Measurements from ENCODE around the gene ASGR1. TPM values are rescaled to one million over a fixed set of nuclear protein-coding genes. Genes with fewer than 3 reads are reported as not detected.
"Not testable (repeated sequence)": the region's sequence is repeated elsewhere in the genome, so short reads cannot be mapped to it uniquely, and the experiment has no call there.

Gene ASGR1
- polyA plus RNA-seq, 3 donors: 82.0 to 126 (median 114) TPM

- intact Hi-C loops (cut with micrococcal nuclease): no loop called here
- Histone ChIP-seq H3K27me3 (ENCODE audit: control insufficient read depth in 2 of 2, insufficient read depth in 2 of 2, low read length in 2 of 2) (peaks cover 0 to 3% of the 10 kb centered on the region in 2 donors), H2AFZ (ENCODE audit: insufficient read depth, low read depth, low read length, poor library complexity, severe bottlenecking) (no peak overlapping the region), H3K9me3 (replicated peaks in 1 of 2; ENCODE audit: control insufficient read depth in 1 of 2, insufficient read depth in 1 of 2, low read length in 2 of 2) (no peaks in the 10 kb centered on the region), H3K9ac (ENCODE audit: insufficient read depth, low read length, poor library complexity, severe bottlenecking) (no peak overlapping the region), H3K4me1 (ENCODE audit: control insufficient read depth in 1 of 2, insufficient read depth in 2 of 2, low read length in 2 of 2) (peaks cover 12 to 13% of the 10 kb centered on the region in 2 donors), H3K36me3 (replicated peaks in 1 of 2; ENCODE audit: control insufficient read depth in 1 of 2, insufficient read depth in 2 of 2, low read length in 2 of 2) (no peaks in the 10 kb centered on the region), H4K20me1 (ENCODE audit: insufficient read depth, low read length) (no peaks in the 10 kb centered on the region), H3K4me3 (replicated peaks in 1 of 3; ENCODE audit: low read depth in 2 of 3, low read length in 3 of 3) (no peak overlapping the region), H3K27ac (ENCODE audit: low read depth in 1 of 2, low read length in 2 of 2) (no peak overlapping the region), H3K4me2 (replicated peaks; ENCODE audit: extremely low read depth, low read length, poor library complexity, severe bottlenecking) (no peak overlapping the region), H3K79me2 (ENCODE audit: insufficient read depth, low read length) (no peaks in the 10 kb centered on the region)
- no peak for DNase-seq
- H3K27ac Mint-ChIP-seq: peak overlapping the region in 2 of 7 donors; percentile 30 to 54
- WGBS (ENCODE audit: insufficient coverage): 64% methylated on average over 2 of the region's 7 CpGs
- H3K27me3 Mint-ChIP-seq (ENCODE audit: low read depth in 3 of 3): peaks cover 5 to 9% (median 8%) of the 10 kb centered on the region in 3 donors
- no peak overlapping the region for H3K4me3 Mint-ChIP-seq
- peaks cover under 1 to 3% of the 10 kb centered on the region in 2 donors for H3K36me3 Mint-ChIP-seq
- TF ChIP-seq, protein P1, sequence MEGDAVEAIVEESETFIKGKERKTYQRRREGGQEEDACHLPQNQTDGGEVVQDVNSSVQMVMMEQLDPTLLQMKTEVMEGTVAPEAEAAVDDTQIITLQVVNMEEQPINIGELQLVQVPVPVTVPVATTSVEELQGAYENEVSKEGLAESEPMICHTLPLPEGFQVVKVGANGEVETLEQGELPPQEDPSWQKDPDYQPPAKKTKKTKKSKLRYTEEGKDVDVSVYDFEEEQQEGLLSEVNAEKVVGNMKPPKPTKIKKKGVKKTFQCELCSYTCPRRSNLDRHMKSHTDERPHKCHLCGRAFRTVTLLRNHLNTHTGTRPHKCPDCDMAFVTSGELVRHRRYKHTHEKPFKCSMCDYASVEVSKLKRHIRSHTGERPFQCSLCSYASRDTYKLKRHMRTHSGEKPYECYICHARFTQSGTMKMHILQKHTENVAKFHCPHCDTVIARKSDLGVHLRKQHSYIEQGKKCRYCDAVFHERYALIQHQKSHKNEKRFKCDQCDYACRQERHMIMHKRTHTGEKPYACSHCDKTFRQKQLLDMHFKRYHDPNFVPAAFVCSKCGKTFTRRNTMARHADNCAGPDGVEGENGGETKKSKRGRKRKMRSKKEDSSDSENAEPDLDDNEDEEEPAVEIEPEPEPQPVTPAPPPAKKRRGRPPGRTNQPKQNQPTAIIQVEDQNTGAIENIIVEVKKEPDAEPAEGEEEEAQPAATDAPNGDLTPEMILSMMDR (IDR thresholded peaks at IDR 0.05): no peak
- H3K9me3 Mint-ChIP-seq: peaks cover 0 to 2% (median 0%) of the 10 kb centered on the region in 7 donors
- peaks cover 22% of the 10 kb centered on the region for H3K4me1 Mint-ChIP-seq
These were observed 4.4 kb upstream of the ASGR1 start for GRCh38 chr17:7183433-7184090.

DNA sequence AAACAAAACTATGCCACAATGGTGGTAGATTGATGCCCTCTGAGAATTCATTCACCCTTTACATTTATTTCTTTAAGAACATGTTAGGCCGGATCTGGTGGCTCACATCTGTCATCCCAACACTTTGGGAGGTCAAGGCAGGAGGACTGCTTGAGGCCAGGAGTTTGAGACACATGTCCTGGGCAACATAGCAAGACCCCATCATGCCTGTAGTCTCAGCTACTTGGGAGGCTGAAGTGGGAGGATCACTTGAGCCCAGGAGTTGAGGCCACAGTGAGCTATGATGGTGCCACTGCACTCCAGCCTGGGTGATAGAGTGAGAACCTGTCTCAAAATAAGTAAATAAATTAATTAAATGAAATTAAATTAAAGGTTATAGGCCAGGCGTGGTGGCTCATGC is 2.9 kb upstream of the ASGR1 start:
- H3K9me3 ChIP-seq (replicated peaks in 1 of 2; ENCODE audit: control insufficient read depth in 1 of 2, insufficient read depth in 1 of 2, low read length in 2 of 2); H4K20me1 ChIP-seq (ENCODE audit: insufficient read depth, low read length); H3K36me3 Mint-ChIP-seq; H3K4me2 ChIP-seq (replicated peaks; ENCODE audit: extremely low read depth, low read length, poor library complexity, severe bottlenecking); DNase-seq; H3K79me2 ChIP-seq (ENCODE audit: insufficient read depth, low read length); H2AFZ ChIP-seq (ENCODE audit: insufficient read depth, low read depth, low read length, poor library complexity, severe bottlenecking); H3K27ac Mint-ChIP-seq; intact Hi-C loops (cut with micrococcal nuclease); H3K36me3 ChIP-seq (replicated peaks in 1 of 2; ENCODE audit: control insufficient read depth in 1 of 2, insufficient read depth in 2 of 2, low read length in 2 of 2); H3K9ac ChIP-seq (ENCODE audit: insufficient read depth, low read length, poor library complexity, severe bottlenecking); H3K4me3 ChIP-seq (replicated peaks in 1 of 3; ENCODE audit: low read depth in 2 of 3, low read length in 3 of 3); H3K4me3 Mint-ChIP-seq; H3K27ac ChIP-seq (ENCODE audit: low read depth in 1 of 2, low read length in 2 of 2); H3K9me3 Mint-ChIP-seq: not testable (repeated sequence)
- H3K27me3 Mint-ChIP-seq (ENCODE audit: low read depth in 3 of 3): peaks cover 16 to 22% (median 19%) of the 10 kb centered on the region in 3 donors
- peaks cover 22% of the 10 kb centered on the region for H3K4me1 Mint-ChIP-seq
- no CpG with 5 or more reads among the region's 2 CpGs for WGBS (ENCODE audit: insufficient coverage)
- Histone ChIP-seq H3K27me3 (ENCODE audit: control insufficient read depth in 2 of 2, insufficient read depth in 2 of 2, low read length in 2 of 2) (peaks cover 5 to 11% of the 10 kb centered on the region in 2 donors), H3K4me1 (ENCODE audit: control insufficient read depth in 1 of 2, insufficient read depth in 2 of 2, low read length in 2 of 2) (peaks cover 24% of the 10 kb centered on the region in 2 donors)
